IMR-90 (cell line): ENCODE measurements around the gene RAB3GAP2. TPM values are rescaled to one million over a fixed set of nuclear protein-coding genes. Genes with fewer than 3 reads are reported as not detected.

Experiments used
- ATAC-seq: fragments of 200-7000 bp; cut with Tn5 transposase; 2 replicates; pipeline ENCODE4 v1.9.1; 2020; ENCODE audit warnings: low read depth, mild to moderate bottlenecking, moderate library complexity
- BruUV-seq: library from RNA; stranded (reverse); fragments of 400-500 nt; replicated peaks from 2 replicates; lab custom pipeline; 2021; lab: Mats Ljungman, UMichigan
- CTCF ChIA-PET: fragments of 300-600 bp; formaldehyde crosslinking; extraction: SDS; loops from one replicate; lab custom pipeline; 2021; ENCODE audit warnings: antibody characterized with exemption; lab: Yijun Ruan, JAX
- POLR2A ChIA-PET: fragments of 300-600 bp; sonication (Branson Sonifier 250); formaldehyde crosslinking; loops from one replicate; lab custom pipeline; 2022; ENCODE audit warnings: antibody characterized with exemption; ENCODE audit not compliant: unreplicated experiment; lab: Charles Lee
- DNase-seq: peaks from one replicate; pipeline ENCODE4 v3.0.0; 2013
- H2AFZ ChIP-seq: replicated peaks from 2 replicates; pipeline ENCODE3; 2013; ENCODE audit warnings: low read length, mild to moderate bottlenecking; ENCODE audit not compliant: poor library complexity
- H2AK5ac ChIP-seq: 2 replicates; pipeline ENCODE4 v1.6.1; 2013; ENCODE audit warnings: low read depth, low read length, inconsistent platforms
- H2AK9ac ChIP-seq: replicated peaks from 2 replicates; pipeline ENCODE3; 2013; ENCODE audit warnings: mild to moderate bottlenecking, low read depth, low read length, moderate library complexity; ENCODE audit not compliant: poor library complexity
- H2BK120ac ChIP-seq: 2 replicates; pipeline ENCODE4 v1.6.1; 2013; ENCODE audit warnings: low read depth, low read length, inconsistent platforms
- H2BK15ac ChIP-seq: 3 replicates; pipeline ENCODE4 v1.6.1; 2013; ENCODE audit warnings: low read depth, low read length, inconsistent platforms
- H2BK20ac ChIP-seq: 2 replicates; pipeline ENCODE4 v1.6.1; 2013; ENCODE audit warnings: low read depth, mild to moderate bottlenecking, inconsistent platforms, low read length, moderate library complexity
- H2BK5ac ChIP-seq: 2 replicates; pipeline ENCODE4 v1.6.1; 2013; ENCODE audit warnings: mild to moderate bottlenecking, low read depth, low read length, inconsistent platforms; ENCODE audit not compliant: poor library complexity, severe bottlenecking
- H3K14ac ChIP-seq: replicated peaks from 2 replicates; pipeline ENCODE4 v1.6.1; 2013; ENCODE audit warnings: low read depth, low read length, inconsistent platforms
- H3K18ac ChIP-seq: 2 replicates; pipeline ENCODE4 v1.6.1; 2013; ENCODE audit warnings: low read depth, low read length, control low read depth
- H3K23ac ChIP-seq: 2 replicates; pipeline ENCODE4 v1.6.1; 2013; ENCODE audit warnings: low read depth, low read length, inconsistent platforms
- H3K27ac ChIP-seq: 2 replicates; pipeline ENCODE4 v1.5.1; 2013; ENCODE audit warnings: mild to moderate bottlenecking, control low read depth, low read length; ENCODE audit not compliant: insufficient read depth
- H3K27me3 ChIP-seq: 2 replicates; pipeline ENCODE4 v1.6.1; 2013; ENCODE audit warnings: low read length; ENCODE audit not compliant: control insufficient read depth, insufficient read depth
- H3K36me3 ChIP-seq: 2 replicates; pipeline ENCODE4 v1.6.1; 2013; ENCODE audit warnings: low read length, mixed read lengths; ENCODE audit not compliant: control insufficient read depth, insufficient read depth
- H3K4ac ChIP-seq: 2 replicates; pipeline ENCODE4 v1.6.1; 2013; ENCODE audit warnings: low read depth, low read length, inconsistent platforms
- H3K4me1 ChIP-seq: 2 replicates; pipeline ENCODE4 v1.6.1; 2013; ENCODE audit warnings: low read length, mixed read lengths; ENCODE audit not compliant: control insufficient read depth, insufficient read depth
- H3K4me2 ChIP-seq: 2 replicates; pipeline ENCODE4 v1.6.1; 2013; ENCODE audit warnings: low read depth, mild to moderate bottlenecking, control low read depth, low read length, moderate library complexity
- H3K4me3 ChIP-seq: 2 replicates; pipeline ENCODE4 v1.5.1; 2013; ENCODE audit warnings: low read depth, mild to moderate bottlenecking, control low read depth, low read length, moderate library complexity; ENCODE audit not compliant: insufficient read depth
- H3K56ac ChIP-seq: 2 replicates; pipeline ENCODE4 v1.6.1; 2013; ENCODE audit warnings: low read length, inconsistent platforms; ENCODE audit not compliant: insufficient read depth; ENCODE audit errors: extremely low read depth
- H3K79me1 ChIP-seq, 2 experiments: 2 replicates each; pipeline ENCODE4 v1.6.1; 2013; ENCODE audit warnings: low read length in 2 of 2, inconsistent platforms in 1 of 2, low read depth in 1 of 2
- H3K9ac ChIP-seq: 2 replicates; pipeline ENCODE4 v1.6.1; 2013; ENCODE audit warnings: low read depth, low read length, control low read depth
- H3K9me1 ChIP-seq: 2 replicates; pipeline ENCODE4 v1.6.1; 2013; ENCODE audit warnings: low read length, inconsistent platforms; ENCODE audit not compliant: insufficient read depth
- H3K9me3 ChIP-seq: 2 replicates; pipeline ENCODE4 v1.6.1; 2013; ENCODE audit warnings: low read length; ENCODE audit not compliant: control insufficient read depth, insufficient read depth
- H4K20me1 ChIP-seq: 2 replicates; pipeline ENCODE4 v1.6.1; 2013; ENCODE audit warnings: low read length, inconsistent platforms; ENCODE audit not compliant: insufficient read depth
- H4K5ac ChIP-seq: 2 replicates; pipeline ENCODE4 v1.6.1; 2013; ENCODE audit warnings: mild to moderate bottlenecking, low read depth, low read length, control low read depth
- H4K8ac ChIP-seq, 2 experiments: 2 replicates each; pipeline ENCODE4 v1.6.1; 2013; ENCODE audit warnings: low read depth in 2 of 2, low read length in 2 of 2, control low read depth in 1 of 2, inconsistent platforms in 1 of 2
- H4K91ac ChIP-seq: 2 replicates; pipeline ENCODE4 v1.6.1; 2013; ENCODE audit warnings: low read depth, low read length, inconsistent platforms; ENCODE audit not compliant: insufficient read depth
- BHLHE40 ChIP-seq: fragments of 150-350 bp; IDR thresholded peaks from 2 replicates; pipeline ENCODE4 v1.6.1; 2016; ENCODE audit warnings: mild to moderate bottlenecking, low read depth, low read length
- CEBPB ChIP-seq: IDR thresholded peaks from 2 replicates; pipeline ENCODE4 v1.6.1; 2012; ENCODE audit warnings: low read depth, low read length, improper control_type of control experiment
- CHD1 ChIP-seq: IDR thresholded peaks from 2 replicates; pipeline ENCODE4 v1.6.1; 2012; ENCODE audit warnings: low read depth, low read length, improper control_type of control experiment
- ELK1 ChIP-seq: fragments of 150-350 bp; IDR thresholded peaks from 2 replicates; pipeline ENCODE4 v1.6.1; 2016; ENCODE audit warnings: low read depth, mild to moderate bottlenecking, low read length, moderate library complexity, borderline replicate concordance
- FOS ChIP-seq: fragments of 150-350 bp; IDR thresholded peaks from 2 replicates; pipeline ENCODE4 v1.6.1; 2016; ENCODE audit warnings: low read depth, low read length
- MAFK ChIP-seq: IDR thresholded peaks from 2 replicates; pipeline ENCODE4 v1.6.1; 2012; ENCODE audit warnings: low read depth, low read length, improper control_type of control experiment
- MAZ ChIP-seq: IDR thresholded peaks from 2 replicates; pipeline ENCODE4 v1.6.1; 2012; ENCODE audit warnings: low read depth, mild to moderate bottlenecking, low read length, improper control_type of control experiment, moderate library complexity, borderline replicate concordance
- MXI1 ChIP-seq: IDR thresholded peaks from 2 replicates; pipeline ENCODE4 v1.6.1; 2012; ENCODE audit warnings: low read depth, mild to moderate bottlenecking, low read length, moderate library complexity, borderline replicate concordance
- NFE2L2 ChIP-seq: fragments of 150-350 bp; IDR thresholded peaks from 2 replicates; pipeline ENCODE4 v1.6.1; 2016; ENCODE audit warnings: low read depth, mild to moderate bottlenecking, low read length
- POLR2A ChIP-seq: IDR thresholded peaks from 2 replicates; pipeline ENCODE4 v1.6.1; 2012; ENCODE audit warnings: mild to moderate bottlenecking, low read depth, low read length
- RAD21 ChIP-seq: IDR thresholded peaks from 2 replicates; pipeline ENCODE4 v1.6.1; 2012; ENCODE audit warnings: low read length, improper control_type of control experiment
- RCOR1 ChIP-seq: IDR thresholded peaks from 2 replicates; pipeline ENCODE4 v1.6.1; 2012; ENCODE audit warnings: mild to moderate bottlenecking, low read length, improper control_type of control experiment; ENCODE audit not compliant: insufficient replicate concordance
- RFX5 ChIP-seq: IDR thresholded peaks from 2 replicates; pipeline ENCODE4 v1.8.0; 2012; ENCODE audit warnings: low read depth, mild to moderate bottlenecking, low read length, moderate library complexity
- SMC3 ChIP-seq: fragments of 150-350 bp; IDR thresholded peaks from 2 replicates; pipeline ENCODE4 v1.6.1; 2016; ENCODE audit warnings: low read depth, mild to moderate bottlenecking, antibody characterized with exemption, low read length, moderate library complexity
- USF2 ChIP-seq: fragments of 150-350 bp; IDR thresholded peaks from 2 replicates; pipeline ENCODE4 v1.6.1; 2017; ENCODE audit warnings: mild to moderate bottlenecking, antibody characterized with exemption, low read length, low read depth
- WGBS, 2 experiments: methylation state at CpG; one replicate each; pipeline versions ENCODE4 v1.1.5 to v1.1.7; 2013; ENCODE audit warnings: missing lambda C conversion rate in 2 of 2; ENCODE audit not compliant: insufficient read length in 1 of 2; ENCODE audit errors: extremely low coverage in 2 of 2; 5-methylcytosine and 5-hydroxymethylcytosine counted together
- dilution Hi-C: fragments of 300-500 bp; cut with HindIII; formaldehyde crosslinking; loops from one replicate; pipeline ENCODE4 v1.14.3; 2018; ENCODE audit warnings: low sequenced_read_pairs; ENCODE audit not compliant: unreplicated experiment
- in situ Hi-C: fragments of 300-500 bp; cut with MboI; formaldehyde crosslinking; loops from 3 replicates; pipeline ENCODE4 v1.14.3; 2019; ENCODE audit warnings: low sequenced_read_pairs, inconsistent platforms, mixed read lengths
- intact Hi-C: fragments of 100-400 bp; cut with micrococcal nuclease; formaldehyde crosslinking; loops from 2 replicates; pipeline ENCODE4 v1.10.0; 2022
- polyA plus RNA-seq, 3 experiments: library from polyadenylated mRNA; depleted of rRNA; stranded (reverse); fragments of >200 nt; gene quantifications; 2 replicates each; pipeline ENCODE4 v1.2.3, GENCODE V29; 2012; ENCODE audit warnings: low replicate concordance in 1 of 3
- total RNA-seq: library from RNA; depleted of rRNA; stranded (reverse); fragments of >200 nt; gene quantifications from 2 replicates; pipeline ENCODE4 v1.2.3, GENCODE V29; 2012
- TF ChIP-seq, protein P1 (sequence below): conservative IDR thresholded peaks from 2 replicates; pipeline ENCODE4 v1.5.1; 2012; ENCODE audit warnings: mild to moderate bottlenecking, low read depth, low read length, improper control_type of control experiment

RAB3GAP2 gene
- total and polyA plus RNA-seq, 2 of the 4 experiments (the other 2 are of a cell fraction): 12.3 to 37.8 TPM

DNA sequence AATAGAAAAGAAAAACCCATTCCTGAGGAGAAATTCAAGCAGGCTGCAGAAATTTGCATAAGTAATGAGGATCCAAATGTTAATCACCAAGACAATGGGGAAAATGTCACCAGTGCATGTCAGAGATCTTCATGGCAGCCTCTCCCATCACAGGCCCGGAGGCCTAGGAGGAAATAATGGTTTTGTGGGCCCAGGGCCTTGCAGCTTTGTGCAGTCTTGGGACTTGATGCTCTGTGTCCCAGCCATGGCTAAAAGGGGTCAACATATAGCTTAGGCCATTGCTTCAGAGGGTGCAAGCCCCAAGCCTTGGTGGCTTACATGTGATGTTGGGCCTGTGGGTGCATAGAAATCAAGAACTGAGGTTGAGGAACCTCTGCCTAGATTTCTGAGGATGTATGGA, 22.7 kb downstream of the RAB3GAP2 start:
- DNase-seq (no peak), ATAC-seq (no peak)
- ChIA-PET POLR2A (no interaction called here), CTCF (no interaction called here)
- dilution Hi-C loops: no loop called here
- H2AK9ac ChIP-seq: no peak overlapping the region
- no peak for TF ChIP-seq MAFK
- no peak for TF ChIP-seq SMC3
- no peak for TF ChIP-seq ELK1
- TF ChIP-seq RFX5: no peak
- no peak for TF ChIP-seq MXI1
- TF ChIP-seq CEBPB: no peak
- TF ChIP-seq, protein P1, sequence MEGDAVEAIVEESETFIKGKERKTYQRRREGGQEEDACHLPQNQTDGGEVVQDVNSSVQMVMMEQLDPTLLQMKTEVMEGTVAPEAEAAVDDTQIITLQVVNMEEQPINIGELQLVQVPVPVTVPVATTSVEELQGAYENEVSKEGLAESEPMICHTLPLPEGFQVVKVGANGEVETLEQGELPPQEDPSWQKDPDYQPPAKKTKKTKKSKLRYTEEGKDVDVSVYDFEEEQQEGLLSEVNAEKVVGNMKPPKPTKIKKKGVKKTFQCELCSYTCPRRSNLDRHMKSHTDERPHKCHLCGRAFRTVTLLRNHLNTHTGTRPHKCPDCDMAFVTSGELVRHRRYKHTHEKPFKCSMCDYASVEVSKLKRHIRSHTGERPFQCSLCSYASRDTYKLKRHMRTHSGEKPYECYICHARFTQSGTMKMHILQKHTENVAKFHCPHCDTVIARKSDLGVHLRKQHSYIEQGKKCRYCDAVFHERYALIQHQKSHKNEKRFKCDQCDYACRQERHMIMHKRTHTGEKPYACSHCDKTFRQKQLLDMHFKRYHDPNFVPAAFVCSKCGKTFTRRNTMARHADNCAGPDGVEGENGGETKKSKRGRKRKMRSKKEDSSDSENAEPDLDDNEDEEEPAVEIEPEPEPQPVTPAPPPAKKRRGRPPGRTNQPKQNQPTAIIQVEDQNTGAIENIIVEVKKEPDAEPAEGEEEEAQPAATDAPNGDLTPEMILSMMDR: no peak
- TF ChIP-seq RAD21: no peak
- no peak for TF ChIP-seq RCOR1
- TF ChIP-seq USF2: no peak
- no peak for TF ChIP-seq FOS
- TF ChIP-seq MAZ: no peak
- no peak for TF ChIP-seq BHLHE40
- TF ChIP-seq NFE2L2: no peak
- no peak for TF ChIP-seq POLR2A
- no peak for TF ChIP-seq CHD1
- H2AFZ ChIP-seq: no peak overlapping the region
- no peak overlapping the region for H3K27ac ChIP-seq
- H2AK5ac ChIP-seq: no peak overlapping the region
- no peak overlapping the region for H3K14ac ChIP-seq
- H3K9ac ChIP-seq: no peak overlapping the region
- in situ Hi-C loops: no loop called here
- H3K79me1 ChIP-seq: peaks cover 24 to 29% of the 10 kb centered on the region in 2 experiments; a peak in 3 of 4 replicates
- no peak overlapping the region for H2BK20ac ChIP-seq
- no peak overlapping the region for H2BK15ac ChIP-seq
- H3K9me1 ChIP-seq: no peaks in the 10 kb centered on the region
- peaks cover 24% of the 10 kb centered on the region for H3K36me3 ChIP-seq
- H4K8ac ChIP-seq: no peak overlapping the region
- H4K5ac ChIP-seq: no peak overlapping the region
- H2BK5ac ChIP-seq: no peak overlapping the region
- intact Hi-C loops: no loop called here
- no peak overlapping the region for H3K56ac ChIP-seq
- no peaks in the 10 kb centered on the region for H3K4me1 ChIP-seq
- H4K20me1 ChIP-seq: no peaks in the 10 kb centered on the region
- H3K9me3 ChIP-seq: peaks cover 12% of the 10 kb centered on the region
- no peak overlapping the region for H3K18ac ChIP-seq
- H3K23ac ChIP-seq: no peak overlapping the region
- no peaks in the 10 kb centered on the region for H3K27me3 ChIP-seq
- no TSS peak for BruUV-seq
- no peak overlapping the region for H3K4me2 ChIP-seq
- no peak overlapping the region for H3K4me3 ChIP-seq
- no peak overlapping the region for H3K4ac ChIP-seq
- H4K91ac ChIP-seq: no peak overlapping the region
- H2BK120ac ChIP-seq: no peak overlapping the region
- no CpG with 5 or more reads among the region's 1 CpG for WGBS, 2 experiments
